ENCODE results near the gene HAUS2.
A peak's percentile ranks its signal among the peaks of the same experiment; 100 is the strongest.

Gene HAUS2

DNA sequence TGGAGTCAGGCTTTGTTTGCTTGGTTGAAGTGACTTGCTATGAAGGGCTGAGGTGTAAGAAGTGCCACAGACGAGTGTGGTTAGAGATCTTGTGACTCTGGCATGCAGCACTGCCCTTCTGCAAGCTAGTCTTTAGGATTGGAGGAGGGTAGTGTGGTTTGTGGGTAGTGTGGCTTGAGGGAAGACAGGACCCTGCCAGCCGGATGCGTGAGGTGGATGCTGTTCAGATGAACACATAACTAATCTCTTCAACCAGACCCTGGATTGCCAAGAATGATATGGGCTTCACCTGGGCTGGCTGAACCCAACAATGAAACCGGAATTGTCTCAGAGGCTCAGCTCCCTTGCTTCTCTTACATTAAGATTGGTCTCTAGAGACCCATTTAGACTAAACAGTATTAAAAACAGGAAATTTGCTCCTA is 59.5 kb downstream of the HAUS2 start:
- peak; percentile 5 to 26 for DNase-seq (ENCODE audit: low read depth in 2 of 2)

GRCh38 chr15:42608752-42609488 is 60.3 kb downstream of the HAUS2 start:
- no peak for DNase-seq (ENCODE audit: low read depth in 2 of 2)

- no peak for DNase-seq (ENCODE audit: low read depth in 2 of 2)
Observed at GRCh38 chr15:42611532-42611931, 62.9 kb downstream of the HAUS2 start.

DNA sequence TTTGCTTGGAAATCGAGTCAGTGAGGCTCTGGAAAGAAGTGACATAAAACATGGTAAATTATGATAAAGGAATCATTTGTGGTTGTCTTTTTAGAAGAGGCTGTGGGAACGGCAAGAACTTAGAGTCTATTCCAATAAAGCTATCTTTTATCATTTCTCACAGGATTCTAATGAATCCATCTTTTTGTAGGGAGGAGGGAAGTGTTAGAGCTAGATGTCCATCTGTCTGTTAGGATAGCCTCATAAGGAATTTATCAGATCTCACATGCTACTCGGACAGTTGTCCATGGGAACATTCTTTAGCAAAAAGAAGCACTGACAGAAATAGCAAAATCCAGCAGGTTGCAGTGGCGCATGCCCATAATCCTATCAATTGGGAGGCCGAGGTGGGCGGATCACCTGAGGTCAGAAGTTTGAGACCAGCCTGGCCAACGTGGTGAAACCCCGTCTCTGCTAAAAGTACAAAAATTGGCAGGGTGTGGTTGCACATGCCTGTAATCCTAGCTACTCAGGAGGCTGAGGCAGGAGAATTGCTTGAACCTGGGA is 63.8 kb downstream of the HAUS2 start:
- no peak for DNase-seq (ENCODE audit: low read depth in 2 of 2)

GRCh38 chr15:42616107-42616506 is 67.5 kb downstream of the HAUS2 start:
- no peak for DNase-seq (ENCODE audit: low read depth in 2 of 2)

All from activated CD8-positive, alpha-beta memory T cell treated with anti-CD3 and anti-CD28 coated beads for 4 hours (primary cell).